Cardiac fibroblast (primary cell): Measurements from ENCODE around the gene HRCT1.

ENCODE experiments used
- DNase-seq, 2 donors: peaks; one replicate each; pipeline versions ENCODE4 v3.0.0 to v3.0.0-alpha.2; 2010; ENCODE audit warnings: low read depth in 2 of 2
- H3K4me3 ChIP-seq, 2 donors: replicated peaks in 1 of 2; 1 replicate in 1 of 2; 2 replicates in 1 of 2; pipeline ENCODE4 v1.5.1; 2011; ENCODE audit warnings: low read depth in 2 of 2, low read length in 2 of 2, mild to moderate bottlenecking in 2 of 2, moderate library complexity in 1 of 2
- CTCF ChIP-seq: IDR thresholded peaks from one replicate; pipeline ENCODE4 v1.5.1; 2011; ENCODE audit warnings: low read depth, mild to moderate bottlenecking, low read length, inconsistent platforms

Gene HRCT1

DNA sequence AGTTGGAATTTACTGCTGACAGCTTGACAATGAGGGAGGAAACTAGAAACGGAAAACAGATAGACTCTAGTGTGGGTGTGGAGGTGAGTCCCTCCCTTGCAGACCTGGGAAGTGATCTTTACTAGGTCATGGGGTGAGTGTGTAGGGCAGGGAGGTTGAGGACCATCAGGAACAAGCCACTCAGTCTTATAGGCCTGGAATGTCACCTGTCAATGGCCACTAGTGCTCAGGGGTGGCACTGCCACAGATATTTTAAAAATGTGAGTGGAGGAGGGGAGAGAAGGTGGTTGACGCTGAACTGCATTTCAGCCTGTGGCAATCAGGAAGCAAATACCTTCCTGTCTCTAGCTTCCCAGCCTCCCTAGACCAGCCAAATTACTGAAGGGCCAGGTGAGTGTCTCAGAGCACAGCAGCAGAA lies 42.9 kb downstream of the HRCT1 start:
- H3K4me3 ChIP-seq, result no peak overlapping the region
- no peak for TF ChIP-seq CTCF
- DNase-seq, result no peak

- peak; percentile 71 to 90 for DNase-seq
- TF ChIP-seq CTCF, result no peak
- no peak overlapping the region for H3K4me3 ChIP-seq
Observed at GRCh38 chr9:35951736-35952135, 45.7 kb downstream of the HRCT1 start.

- no peak overlapping the region for H3K4me3 ChIP-seq
- no peak for TF ChIP-seq CTCF
- DNase-seq, result no peak
Observed at GRCh38 chr9:35952526-35953191, 46.7 kb downstream of the HRCT1 start.

DNA sequence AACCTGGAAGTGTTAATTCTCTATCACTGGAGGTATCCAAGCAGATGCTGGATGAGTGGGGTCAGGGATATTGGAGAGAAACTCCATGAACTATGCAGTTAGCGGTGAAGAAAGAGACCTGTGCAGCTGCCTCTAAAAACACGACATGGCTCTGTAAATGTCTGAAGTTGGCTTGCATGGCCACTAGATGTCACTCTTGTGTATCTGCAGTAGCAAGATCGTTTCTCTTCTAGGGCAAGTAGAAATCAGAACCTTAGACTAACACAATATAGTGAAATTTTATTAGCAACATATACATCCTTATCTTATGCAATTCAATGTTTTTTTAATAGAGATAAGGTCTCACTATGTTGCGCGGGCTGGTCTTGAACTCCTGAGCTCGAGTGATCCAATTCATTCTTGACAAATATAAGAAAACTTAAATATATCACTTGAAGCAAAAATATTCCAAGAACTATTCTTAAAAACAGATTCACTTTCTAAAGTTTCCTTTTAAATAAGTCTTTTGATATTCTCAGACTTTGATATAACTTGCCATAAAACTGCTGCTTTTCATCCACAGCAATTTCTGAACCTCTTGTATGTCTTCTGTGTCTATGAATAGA lies 49.0 kb downstream of the HRCT1 start:
- no peak overlapping the region for H3K4me3 ChIP-seq
- peak; percentile 84 for TF ChIP-seq CTCF
- peak; percentile 89 to 91 for DNase-seq

DNA sequence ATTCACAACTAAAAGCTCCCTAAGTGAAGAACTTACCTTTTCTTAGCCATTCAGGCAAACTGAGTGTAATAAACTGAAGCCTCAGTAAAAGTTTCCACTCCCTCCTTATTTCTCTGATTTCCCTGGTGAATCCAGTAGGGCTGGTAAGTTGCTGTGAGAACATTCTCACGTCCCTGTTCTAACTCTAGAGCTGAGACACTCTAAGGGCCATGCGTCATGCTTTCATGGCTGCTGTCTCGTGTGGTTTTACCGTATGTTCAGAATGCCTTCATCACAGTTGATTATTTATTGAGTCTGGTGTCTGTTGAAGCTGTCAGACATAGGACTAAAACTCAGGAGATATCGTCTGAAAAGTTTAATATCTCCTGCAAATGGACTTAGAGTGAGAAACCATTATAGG lies 50.6 kb downstream of the HRCT1 start:
- no peak for TF ChIP-seq CTCF
- no peak for DNase-seq
- no peak overlapping the region for H3K4me3 ChIP-seq
